Measurements from ENCODE around the gene MRS2.

GRCh38 chr6:24385536-24386269 is 17.0 kb upstream of the MRS2 start:
- TF ChIP-seq CTCF (conservative IDR thresholded peaks at IDR 0.05; ENCODE audit: low read depth, low read length) = no peak
- TF ChIP-seq EZH2 (IDR thresholded peaks at IDR 0.05; ENCODE audit: low read length, unreplicated experiment) = no peak
- no peak for TF ChIP-seq EZH2phosphoT487 (IDR thresholded peaks at IDR 0.05; ENCODE audit: borderline replicate concordance, low read length)
